HL-60 (cell line): Measurements from ENCODE around the gene CASP8AP2.

ENCODE experiments used
- POLR2AphosphoS5 ChIP-seq: IDR thresholded peaks from 2 replicates; pipeline ENCODE4 v1.6.1; 2012; ENCODE audit warnings: low read depth
- SPI1 ChIP-seq: IDR thresholded peaks from 2 replicates; pipeline ENCODE4 v1.6.1; 2012; ENCODE audit warnings: low read depth, mild to moderate bottlenecking, borderline replicate concordance
- TF ChIP-seq, protein P1 (sequence below): IDR thresholded peaks from one replicate; pipeline ENCODE4 v1.5.1; 2011; ENCODE audit warnings: low read length, control low read depth, inconsistent platforms; ENCODE audit not compliant: insufficient read depth
- TF ChIP-seq, protein P2 (sequence below): IDR thresholded peaks from 2 replicates; pipeline ENCODE4 v1.6.1; 2012; ENCODE audit warnings: low read depth; ENCODE audit not compliant: insufficient replicate concordance

DNA sequence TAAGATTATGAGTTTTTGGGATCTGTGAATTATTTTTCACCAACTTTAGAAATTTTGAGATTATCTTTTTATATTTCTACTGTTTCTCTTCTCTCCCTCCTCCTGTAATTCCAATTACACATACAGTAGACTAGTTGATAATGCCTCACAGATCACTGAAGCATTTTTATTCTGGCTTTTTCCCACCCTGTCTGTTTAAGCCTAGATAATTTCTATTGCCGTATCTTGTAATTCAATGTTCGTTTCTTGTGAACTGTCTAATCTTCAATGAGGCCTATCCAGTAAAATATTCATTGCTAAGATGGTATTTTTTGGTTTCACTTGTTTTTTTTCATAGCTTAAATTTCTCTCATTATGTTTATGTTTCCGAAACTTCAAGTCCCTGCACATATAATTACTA, 22.1 kb upstream of the CASP8AP2 start:
- TF ChIP-seq POLR2AphosphoS5 (no peak), SPI1 (no peak)
- TF ChIP-seq, protein P1, sequence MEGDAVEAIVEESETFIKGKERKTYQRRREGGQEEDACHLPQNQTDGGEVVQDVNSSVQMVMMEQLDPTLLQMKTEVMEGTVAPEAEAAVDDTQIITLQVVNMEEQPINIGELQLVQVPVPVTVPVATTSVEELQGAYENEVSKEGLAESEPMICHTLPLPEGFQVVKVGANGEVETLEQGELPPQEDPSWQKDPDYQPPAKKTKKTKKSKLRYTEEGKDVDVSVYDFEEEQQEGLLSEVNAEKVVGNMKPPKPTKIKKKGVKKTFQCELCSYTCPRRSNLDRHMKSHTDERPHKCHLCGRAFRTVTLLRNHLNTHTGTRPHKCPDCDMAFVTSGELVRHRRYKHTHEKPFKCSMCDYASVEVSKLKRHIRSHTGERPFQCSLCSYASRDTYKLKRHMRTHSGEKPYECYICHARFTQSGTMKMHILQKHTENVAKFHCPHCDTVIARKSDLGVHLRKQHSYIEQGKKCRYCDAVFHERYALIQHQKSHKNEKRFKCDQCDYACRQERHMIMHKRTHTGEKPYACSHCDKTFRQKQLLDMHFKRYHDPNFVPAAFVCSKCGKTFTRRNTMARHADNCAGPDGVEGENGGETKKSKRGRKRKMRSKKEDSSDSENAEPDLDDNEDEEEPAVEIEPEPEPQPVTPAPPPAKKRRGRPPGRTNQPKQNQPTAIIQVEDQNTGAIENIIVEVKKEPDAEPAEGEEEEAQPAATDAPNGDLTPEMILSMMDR = no peak
- TF ChIP-seq, protein P2, sequence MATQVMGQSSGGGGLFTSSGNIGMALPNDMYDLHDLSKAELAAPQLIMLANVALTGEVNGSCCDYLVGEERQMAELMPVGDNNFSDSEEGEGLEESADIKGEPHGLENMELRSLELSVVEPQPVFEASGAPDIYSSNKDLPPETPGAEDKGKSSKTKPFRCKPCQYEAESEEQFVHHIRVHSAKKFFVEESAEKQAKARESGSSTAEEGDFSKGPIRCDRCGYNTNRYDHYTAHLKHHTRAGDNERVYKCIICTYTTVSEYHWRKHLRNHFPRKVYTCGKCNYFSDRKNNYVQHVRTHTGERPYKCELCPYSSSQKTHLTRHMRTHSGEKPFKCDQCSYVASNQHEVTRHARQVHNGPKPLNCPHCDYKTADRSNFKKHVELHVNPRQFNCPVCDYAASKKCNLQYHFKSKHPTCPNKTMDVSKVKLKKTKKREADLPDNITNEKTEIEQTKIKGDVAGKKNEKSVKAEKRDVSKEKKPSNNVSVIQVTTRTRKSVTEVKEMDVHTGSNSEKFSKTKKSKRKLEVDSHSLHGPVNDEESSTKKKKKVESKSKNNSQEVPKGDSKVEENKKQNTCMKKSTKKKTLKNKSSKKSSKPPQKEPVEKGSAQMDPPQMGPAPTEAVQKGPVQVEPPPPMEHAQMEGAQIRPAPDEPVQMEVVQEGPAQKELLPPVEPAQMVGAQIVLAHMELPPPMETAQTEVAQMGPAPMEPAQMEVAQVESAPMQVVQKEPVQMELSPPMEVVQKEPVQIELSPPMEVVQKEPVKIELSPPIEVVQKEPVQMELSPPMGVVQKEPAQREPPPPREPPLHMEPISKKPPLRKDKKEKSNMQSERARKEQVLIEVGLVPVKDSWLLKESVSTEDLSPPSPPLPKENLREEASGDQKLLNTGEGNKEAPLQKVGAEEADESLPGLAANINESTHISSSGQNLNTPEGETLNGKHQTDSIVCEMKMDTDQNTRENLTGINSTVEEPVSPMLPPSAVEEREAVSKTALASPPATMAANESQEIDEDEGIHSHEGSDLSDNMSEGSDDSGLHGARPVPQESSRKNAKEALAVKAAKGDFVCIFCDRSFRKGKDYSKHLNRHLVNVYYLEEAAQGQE = no peak
